Stomach smooth muscle (tissue), 2 donors: ENCODE data around the gene TSTD2.
"Not testable (repeated sequence)": the region's sequence is repeated elsewhere in the genome, so short reads cannot be mapped to it uniquely, and the experiment has no call there.

Source experiments
- H3K27ac ChIP-seq: one replicate; pipeline ENCODE4 v1.7.0; 2013; ENCODE audit warnings: mild to moderate bottlenecking, low read length, inconsistent platforms
- H3K27me3 ChIP-seq, 2 donors: one replicate each; pipeline ENCODE4 v1.7.0; 2013; ENCODE audit warnings: low read length in 2 of 2; ENCODE audit not compliant: insufficient read depth in 2 of 2, control insufficient read depth in 1 of 2
- H3K36me3 ChIP-seq, 2 donors: one replicate each; pipeline ENCODE4 v1.7.0; 2013; ENCODE audit warnings: low read length in 2 of 2; ENCODE audit not compliant: control insufficient read depth in 2 of 2, insufficient read depth in 2 of 2
- H3K4me1 ChIP-seq: one replicate; pipeline ENCODE4 v1.7.0; 2013; ENCODE audit warnings: low read length; ENCODE audit not compliant: control insufficient read depth, insufficient read depth
- H3K4me3 ChIP-seq, 2 donors: one replicate each; pipeline ENCODE4 v1.7.0; 2013; ENCODE audit warnings: low read length in 2 of 2
- H3K9ac ChIP-seq, 2 donors: one replicate each; pipeline ENCODE4 v1.7.0; 2013; ENCODE audit warnings: low read length in 2 of 2, mild to moderate bottlenecking in 1 of 2
- H3K9me3 ChIP-seq, 2 donors: one replicate each; pipeline ENCODE4 v1.7.0; 2013; ENCODE audit warnings: low read length in 2 of 2; ENCODE audit not compliant: control insufficient read depth in 2 of 2
- donor health status: healthy.
- donor health status: Pancreatic carcinoma.

TSTD2 gene

GRCh38 chr9:97632248-97632984, 752 bp downstream of the TSTD2 start:
- Histone ChIP-seq H3K36me3 (no peaks in the 10 kb centered on the region), H3K4me3 (peak overlapping the region; percentile 70 to 97), H3K9me3 (no peaks in the 10 kb centered on the region), H3K9ac (peak overlapping the region; percentile 96 to 100), H3K4me1 (peaks cover 35% of the 10 kb centered on the region), H3K27ac (peak overlapping the region; percentile 100), H3K27me3 (no peaks in the 10 kb centered on the region)

- no peaks in the 10 kb centered on the region for H3K9me3 ChIP-seq
- H3K36me3 ChIP-seq = peaks cover 0 to under 1% of the 10 kb centered on the region in 2 donors
- H3K4me3 ChIP-seq = no peak overlapping the region
- peaks cover 35% of the 10 kb centered on the region for H3K4me1 ChIP-seq
- no peak overlapping the region for H3K9ac ChIP-seq
- H3K27me3 ChIP-seq = no peaks in the 10 kb centered on the region
- H3K27ac ChIP-seq = no peak overlapping the region
These were observed 2.6 kb downstream of the TSTD2 start for GRCh38 chr9:97630591-97630990.

- H3K4me3 ChIP-seq = no peak overlapping the region
- H3K27ac ChIP-seq = peak overlapping the region; percentile 4
- peaks cover 24% of the 10 kb centered on the region for H3K4me1 ChIP-seq
- H3K27me3 ChIP-seq = no peaks in the 10 kb centered on the region
- no peak overlapping the region for H3K9ac ChIP-seq
- no peaks in the 10 kb centered on the region for H3K9me3 ChIP-seq
- peaks cover 8 to 10% of the 10 kb centered on the region in 2 donors for H3K36me3 ChIP-seq
These were observed 4.0 kb downstream of the TSTD2 start for GRCh38 chr9:97629156-97629555.

DNA sequence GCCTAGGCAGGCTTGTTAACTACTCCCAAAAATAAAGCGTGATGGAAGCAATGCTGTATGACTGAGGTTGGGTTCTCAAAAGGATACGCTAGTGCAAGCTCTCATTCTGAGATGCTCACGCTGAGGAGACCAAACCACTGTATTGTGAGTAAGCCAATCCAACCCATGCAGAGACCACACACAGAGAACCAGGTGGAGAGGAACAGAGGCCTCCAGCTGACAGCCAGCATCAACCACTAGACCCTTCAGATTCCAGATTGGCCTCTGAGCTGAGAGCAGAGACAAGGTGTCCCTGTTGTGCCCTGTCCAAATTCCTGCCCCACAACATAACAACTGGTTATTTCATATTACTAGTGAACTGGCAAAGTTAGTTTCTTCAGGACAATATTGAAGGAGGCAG, 4.5 kb downstream of the TSTD2 start:
- Histone ChIP-seq H3K36me3 (peaks cover 11 to 12% of the 10 kb centered on the region in 2 donors), H3K4me1 (peaks cover 24% of the 10 kb centered on the region), H3K27me3 (no peaks in the 10 kb centered on the region), H3K9me3 (no peaks in the 10 kb centered on the region), H3K4me3 (no peak overlapping the region), H3K9ac (no peak overlapping the region), H3K27ac (peak overlapping the region; percentile 4)

DNA sequence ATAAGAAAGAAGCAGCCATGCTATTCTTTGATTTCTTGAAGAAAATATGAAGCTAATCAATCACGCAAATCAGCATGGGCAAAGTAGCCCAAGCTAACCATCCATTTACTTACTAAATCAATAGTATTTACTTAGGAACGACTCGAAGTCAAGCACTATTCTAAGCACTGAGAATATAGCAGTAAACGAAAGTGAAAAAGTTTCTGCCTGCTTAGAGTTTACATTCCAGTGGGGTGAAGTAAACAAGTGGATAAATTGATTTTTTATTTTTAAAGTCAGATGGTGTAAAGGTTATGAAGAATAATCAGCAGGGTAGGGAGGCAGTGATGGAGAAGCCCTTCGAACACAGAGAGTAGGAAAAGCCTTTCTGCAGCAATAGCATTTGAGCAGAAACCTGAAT, 5.5 kb downstream of the TSTD2 start:
- Histone ChIP-seq H3K27me3 (no peaks in the 10 kb centered on the region), H3K9me3 (no peaks in the 10 kb centered on the region), H3K9ac (no peak overlapping the region), H3K27ac (no peak overlapping the region), H3K4me1 (peaks cover 21% of the 10 kb centered on the region), H3K4me3 (peak overlapping the region; percentile 0 to 51), H3K36me3 (peaks cover 11 to 12% of the 10 kb centered on the region in 2 donors)

DNA sequence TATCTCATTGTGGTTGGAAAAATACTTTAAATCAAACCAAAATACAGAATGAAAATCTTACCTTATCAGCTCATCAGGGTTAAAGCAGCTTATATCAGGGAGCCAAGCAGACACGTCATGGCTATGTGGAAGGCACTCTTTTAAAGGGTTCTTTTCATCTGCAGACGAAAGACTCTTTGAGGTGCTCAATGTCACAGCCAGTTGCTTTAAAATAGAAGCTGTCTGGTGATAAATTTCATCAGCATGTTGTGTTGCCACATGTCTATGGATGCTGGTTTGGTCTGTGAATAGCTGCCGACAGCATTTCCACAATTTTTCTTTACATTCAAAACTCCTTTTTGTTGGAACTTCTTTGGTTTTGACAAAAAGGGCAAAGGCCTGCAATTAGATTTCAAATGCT, 7.5 kb downstream of the TSTD2 start:
- no peaks in the 10 kb centered on the region for H3K9me3 ChIP-seq
- H3K27me3 ChIP-seq = no peaks in the 10 kb centered on the region
- peaks cover 7% of the 10 kb centered on the region for H3K4me1 ChIP-seq
- no peak overlapping the region for H3K9ac ChIP-seq
- H3K27ac ChIP-seq = no peak overlapping the region
- H3K36me3 ChIP-seq = peaks cover 15 to 18% of the 10 kb centered on the region in 2 donors
- no peak overlapping the region for H3K4me3 ChIP-seq

DNA sequence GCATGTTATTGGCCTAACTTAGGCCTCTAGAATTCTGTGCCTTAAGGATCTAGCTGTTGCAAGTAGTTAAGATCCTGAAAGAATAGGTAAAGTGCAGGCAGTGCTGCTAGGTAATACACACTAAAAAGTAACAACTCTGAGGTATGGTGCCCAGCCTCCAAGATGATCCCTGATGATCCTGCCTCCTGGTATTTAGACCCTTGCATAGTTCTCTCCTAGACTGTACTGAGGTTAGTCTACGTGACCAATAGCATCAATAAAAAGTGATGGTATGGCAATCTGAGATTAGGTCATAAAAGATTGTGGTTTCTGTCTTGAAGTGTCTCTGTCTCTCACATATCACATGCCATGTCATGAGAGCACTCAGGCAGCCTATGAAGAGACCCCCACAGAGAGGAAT, 9.2 kb downstream of the TSTD2 start:
- Histone ChIP-seq H3K36me3 (peaks cover 15 to 18% of the 10 kb centered on the region in 2 donors), H3K4me1 (peaks cover 7% of the 10 kb centered on the region), H3K9me3 (no peaks in the 10 kb centered on the region), H3K27ac (no peak overlapping the region), H3K27me3 (no peaks in the 10 kb centered on the region), H3K4me3 (no peak overlapping the region), H3K9ac (no peak overlapping the region)

DNA sequence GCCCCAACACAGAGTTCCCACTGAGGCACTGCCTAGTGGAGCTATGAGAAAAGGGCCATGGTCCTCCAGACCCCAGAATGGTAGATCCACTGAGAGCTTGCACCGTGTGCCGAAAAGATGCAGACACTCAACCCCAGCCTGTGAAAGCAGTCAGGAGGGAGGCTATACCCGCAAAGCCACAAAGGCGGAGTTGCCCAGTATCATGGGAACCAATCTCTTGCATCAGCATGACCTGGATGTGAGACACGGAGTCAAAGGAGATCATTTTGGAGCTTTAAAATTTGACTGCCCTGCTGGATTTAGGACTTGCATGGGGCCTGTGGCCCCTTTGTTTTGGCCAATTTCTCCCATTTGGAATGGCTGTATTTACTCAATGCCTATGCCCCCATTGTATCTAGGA, 10.7 kb downstream of the TSTD2 start:
- H3K27ac ChIP-seq, H3K27me3 ChIP-seq, H3K4me3 ChIP-seq, H3K4me1 ChIP-seq, H3K9ac ChIP-seq, H3K9me3 ChIP-seq: not testable (repeated sequence)
- peaks cover 18 to 21% of the 10 kb centered on the region in 2 donors for H3K36me3 ChIP-seq

GRCh38 chr9:97620063-97620462, 13.1 kb downstream of the TSTD2 start:
- H3K9ac ChIP-seq, H3K27me3 ChIP-seq, H3K4me1 ChIP-seq, H3K9me3 ChIP-seq, H3K27ac ChIP-seq, H3K4me3 ChIP-seq: not testable (repeated sequence)
- H3K36me3 ChIP-seq = peaks cover 19 to 20% of the 10 kb centered on the region in 2 donors

- peaks cover 14 to 16% of the 10 kb centered on the region in 2 donors for H3K36me3 ChIP-seq
- H3K9ac ChIP-seq = no peak overlapping the region
- no peaks in the 10 kb centered on the region for H3K4me1 ChIP-seq
- H3K9me3 ChIP-seq = no peaks in the 10 kb centered on the region
- no peak overlapping the region for H3K4me3 ChIP-seq
- H3K27ac ChIP-seq = no peak overlapping the region
- no peaks in the 10 kb centered on the region for H3K27me3 ChIP-seq
These were observed 15.2 kb downstream of the TSTD2 start for GRCh38 chr9:97617939-97618416.

DNA sequence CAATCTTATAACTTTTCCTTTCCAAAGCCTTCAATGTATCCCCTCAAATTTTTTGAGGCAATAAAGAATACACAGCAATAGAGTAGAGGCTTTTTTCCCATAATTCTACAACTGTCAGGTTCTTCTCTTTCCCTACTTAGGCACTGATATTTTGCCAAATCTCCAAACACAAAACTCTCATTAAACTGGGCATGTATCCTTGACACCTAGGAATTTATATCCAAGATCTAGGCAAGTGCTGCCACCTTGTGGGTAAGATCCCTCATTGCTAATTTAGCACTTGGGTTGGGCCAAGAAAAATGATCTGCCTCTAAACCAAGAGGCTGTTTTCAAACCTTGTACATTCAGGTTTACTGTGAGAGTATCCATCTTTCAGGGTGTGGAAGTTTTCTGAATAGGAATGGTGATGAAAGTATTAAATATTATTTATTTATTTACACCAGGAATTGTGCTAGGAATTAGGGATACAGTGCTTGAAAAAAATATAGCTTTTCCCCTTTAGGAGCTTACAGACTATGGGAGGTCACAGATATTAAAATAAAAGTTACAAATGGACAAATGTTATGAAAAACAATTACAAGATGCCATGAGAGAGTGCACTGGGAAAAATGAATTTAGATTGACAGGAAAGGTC, 17.6 kb downstream of the TSTD2 start:
- no peaks in the 10 kb centered on the region for H3K27me3 ChIP-seq
- H3K9ac ChIP-seq = no peak overlapping the region
- no peaks in the 10 kb centered on the region for H3K4me1 ChIP-seq
- H3K36me3 ChIP-seq = peaks cover 14 to 22% of the 10 kb centered on the region in 2 donors
- H3K27ac ChIP-seq = no peak overlapping the region
- no peak overlapping the region for H3K4me3 ChIP-seq
- no peaks in the 10 kb centered on the region for H3K9me3 ChIP-seq
